ENCODE measurements around the gene ZNG1A. TPM values are rescaled to one million over a fixed set of nuclear protein-coding genes. Genes with fewer than 3 reads are reported as not detected.

The ZNG1A gene
- total and polyA plus RNA-seq, 4 donors, result 37.5 to 51.4 (median 42.0) TPM

Other genes with a start within 250 kb of the ZNG1A start
- gene WASHC1, start 149.6 kb downstream of the ZNG1A start, total RNA-seq, result 10 to 100 TPM in 1 of 2 donors, 1 to 10 TPM in 1; 7.0 to 22.5 TPM
- 10 to 100 TPM; 15.7 to 24.3 TPM for gene WASHC1, start 149.6 kb downstream of the ZNG1A start, polyA plus RNA-seq (ENCODE audit: insufficient read length in 2 of 2)
- under 1 TPM; 0.66 to 0.99 TPM for gene FOXD4, start 60.6 kb downstream of the ZNG1A start, total RNA-seq
- gene FOXD4, start 60.6 kb downstream of the ZNG1A start, polyA plus RNA-seq (ENCODE audit: insufficient read length in 2 of 2), result 1 to 10 TPM; 1.4 to 1.9 TPM
- 10 to 100 TPM in 1 of 2 donors, 1 to 10 TPM in 1; 7.2 to 14.2 TPM for gene DOCK8, start 35.8 kb upstream of the ZNG1A start, total RNA-seq
- 10 to 100 TPM; 10.6 to 12.2 TPM for gene DOCK8, start 35.8 kb upstream of the ZNG1A start, polyA plus RNA-seq (ENCODE audit: insufficient read length in 2 of 2)